GM12872 (cell line): ENCODE results near the gene ARPC5L.

Experiments used
- TF ChIP-seq, protein P1 (sequence below): IDR thresholded peaks from 3 replicates; pipeline ENCODE4 v1.5.1; 2011; ENCODE audit warnings: low read depth, mild to moderate bottlenecking, low read length, moderate library complexity; ENCODE audit not compliant: insufficient read depth

ARPC5L gene

DNA sequence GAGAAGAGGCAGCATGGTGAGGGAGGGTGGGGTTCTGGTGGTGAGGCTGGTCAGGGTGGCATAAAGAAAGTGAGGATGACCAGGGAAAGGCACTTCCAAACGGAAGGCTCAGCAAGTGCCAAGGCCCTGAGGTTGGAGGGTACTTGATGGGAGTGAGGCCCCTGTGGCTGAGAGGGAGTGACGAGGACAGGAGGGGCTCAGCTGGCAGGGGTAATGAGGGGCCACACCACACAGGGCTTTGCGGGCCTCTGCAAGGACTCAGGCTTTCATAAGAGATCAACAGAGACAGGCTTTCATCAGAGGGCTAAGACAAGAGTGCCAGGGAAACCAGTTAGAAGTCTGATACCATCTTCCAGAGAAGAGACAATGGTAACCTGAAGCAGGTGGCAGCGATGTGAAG is 23.6 kb downstream of the ARPC5L start:
- TF ChIP-seq, protein P1, sequence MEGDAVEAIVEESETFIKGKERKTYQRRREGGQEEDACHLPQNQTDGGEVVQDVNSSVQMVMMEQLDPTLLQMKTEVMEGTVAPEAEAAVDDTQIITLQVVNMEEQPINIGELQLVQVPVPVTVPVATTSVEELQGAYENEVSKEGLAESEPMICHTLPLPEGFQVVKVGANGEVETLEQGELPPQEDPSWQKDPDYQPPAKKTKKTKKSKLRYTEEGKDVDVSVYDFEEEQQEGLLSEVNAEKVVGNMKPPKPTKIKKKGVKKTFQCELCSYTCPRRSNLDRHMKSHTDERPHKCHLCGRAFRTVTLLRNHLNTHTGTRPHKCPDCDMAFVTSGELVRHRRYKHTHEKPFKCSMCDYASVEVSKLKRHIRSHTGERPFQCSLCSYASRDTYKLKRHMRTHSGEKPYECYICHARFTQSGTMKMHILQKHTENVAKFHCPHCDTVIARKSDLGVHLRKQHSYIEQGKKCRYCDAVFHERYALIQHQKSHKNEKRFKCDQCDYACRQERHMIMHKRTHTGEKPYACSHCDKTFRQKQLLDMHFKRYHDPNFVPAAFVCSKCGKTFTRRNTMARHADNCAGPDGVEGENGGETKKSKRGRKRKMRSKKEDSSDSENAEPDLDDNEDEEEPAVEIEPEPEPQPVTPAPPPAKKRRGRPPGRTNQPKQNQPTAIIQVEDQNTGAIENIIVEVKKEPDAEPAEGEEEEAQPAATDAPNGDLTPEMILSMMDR = no peak

DNA sequence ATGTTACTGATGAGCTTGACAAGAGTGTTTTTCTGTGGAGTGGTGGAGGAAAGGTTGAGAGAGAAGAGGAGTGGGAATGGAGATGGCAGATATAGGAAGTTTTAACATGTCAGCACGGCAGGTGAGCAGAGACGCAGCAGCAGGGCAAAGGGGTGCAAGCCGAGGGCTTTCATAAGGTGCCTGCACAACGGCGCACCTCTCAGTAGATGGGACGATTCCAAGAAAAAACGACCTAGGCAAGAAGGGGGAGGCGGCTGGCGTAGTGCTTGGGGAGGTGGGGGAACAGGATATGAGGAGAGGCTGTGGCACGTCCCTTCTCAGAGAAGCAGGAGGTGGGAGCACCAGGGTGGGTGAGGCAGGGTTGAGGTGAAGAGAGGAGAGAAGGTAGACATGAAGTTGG is 24.5 kb downstream of the ARPC5L start:
- TF ChIP-seq, protein P1 = no peak

GRCh38 chr9:124886866-124887492 is 25.0 kb downstream of the ARPC5L start:
- TF ChIP-seq, protein P1 = no peak

DNA sequence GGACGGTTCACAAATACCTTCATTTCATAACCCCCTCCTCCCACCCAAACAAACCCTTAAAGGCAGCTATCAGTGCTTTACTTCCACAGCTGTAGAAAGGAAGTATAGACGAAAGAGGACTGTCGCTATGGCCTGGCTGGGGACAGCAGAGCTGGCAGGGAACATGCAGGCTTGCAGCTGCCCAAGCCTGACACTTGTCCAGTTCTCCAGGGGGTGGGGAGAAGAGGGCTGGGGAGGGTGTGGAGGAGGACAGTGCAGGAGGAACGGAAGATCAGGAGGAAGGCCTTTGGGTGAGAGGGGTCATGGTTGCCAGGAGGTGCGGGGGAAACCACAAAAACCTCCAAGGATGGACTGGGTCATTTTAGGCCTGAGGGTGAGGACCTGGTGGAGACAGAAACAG is 25.9 kb downstream of the ARPC5L start:
- TF ChIP-seq, protein P1 = no peak

GRCh38 chr9:124889006-124889405 is 27.1 kb downstream of the ARPC5L start:
- TF ChIP-seq, protein P1 = no peak

GRCh38 chr9:124890179-124890578 is 28.2 kb downstream of the ARPC5L start:
- TF ChIP-seq, protein P1 = no peak

- TF ChIP-seq, protein P1 = no peak
These were observed 32.3 kb downstream of the ARPC5L start for GRCh38 chr9:124894035-124894740.
